ENCODE measurements around the gene PPP3R1. TPM values are rescaled to one million over a fixed set of nuclear protein-coding genes. Genes with fewer than 3 reads are reported as not detected.

The PPP3R1 gene
- total RNA-seq, 2 experiments from 2014 or later = 72.7 to 73.7 TPM

GRCh38 chr2:68172521-68172920, 79.8 kb downstream of the PPP3R1 start:
- CTCF ChIA-PET = interaction anchor here (0.8 to 2.9 kb wide), 3 partner anchors 11 to 51 kb away, joined by 3 to 14 read pairs (median 4); no protein-coding TSS in a partner anchor
- POLR2A ChIA-PET = interaction anchor here (4.1 kb wide), 1 partner anchor 15 kb away, joined by 10 read pairs; the partner anchor contains the start of gene PNO1
- intact Hi-C loops (cut with micrococcal nuclease) = no loop called here

GRCh38 chr2:68171684-68172083, 80.6 kb downstream of the PPP3R1 start:
- no peak for DNase-seq
- ChIA-PET POLR2A (interaction anchor here (4.1 kb wide), 1 partner anchor 14 kb away, joined by 10 read pairs; the partner anchor contains the start of gene PNO1), CTCF (interaction anchor here (2.9 kb wide), 1 partner anchor 14 kb away, joined by 14 read pairs; no protein-coding TSS in a partner anchor)
- Mint-ChIP-seq H3K4me3 (no peak overlapping the region), H3K9me3 (no peaks in the 10 kb centered on the region), H3K27me3 (no peaks in the 10 kb centered on the region), H3K36me3 (ENCODE audit: low read depth) (peaks cover 33% of the 10 kb centered on the region), H3K27ac (no peak overlapping the region), H3K4me1 (ENCODE audit: low read depth) (peaks cover 8% of the 10 kb centered on the region)
- TF ChIP-seq CTCF (IDR thresholded peaks at IDR 0.05) = no peak
- no peak for ATAC-seq
- intact Hi-C loops (cut with micrococcal nuclease) = no loop called here

More at GRCh38 chr2:68172521-68172920, 79.8 kb downstream of the PPP3R1 start:
- no peak for TF ChIP-seq CTCF (IDR thresholded peaks at IDR 0.05)
- Mint-ChIP-seq H3K4me3 (no peak overlapping the region), H3K9me3 (no peaks in the 10 kb centered on the region), H3K27me3 (no peaks in the 10 kb centered on the region), H3K27ac (no peak overlapping the region), H3K4me1 (ENCODE audit: low read depth) (peaks cover 8% of the 10 kb centered on the region), H3K36me3 (ENCODE audit: low read depth) (peaks cover 26% of the 10 kb centered on the region)
- no peak for DNase-seq
- ATAC-seq = no peak

- peaks cover 8% of the 10 kb centered on the region for H3K4me1 Mint-ChIP-seq (ENCODE audit: low read depth)
- no peak for DNase-seq
- intact Hi-C loops (cut with micrococcal nuclease) = no loop called here
- no peak overlapping the region for H3K4me3 Mint-ChIP-seq
- no peak for ATAC-seq
- ChIA-PET POLR2A (interaction anchor here (0.7 to 4.1 kb wide), 2 partner anchors 14 to 15 kb away, joined by 4 to 10 read pairs; partner anchors contain the start of gene PNO1), CTCF (interaction anchor here (1.2 to 5.3 kb wide), 2 partner anchors 9 to 15 kb away, joined by 3 to 34 read pairs; no protein-coding TSS in a partner anchor)
- TF ChIP-seq CTCF (IDR thresholded peaks at IDR 0.05) = no peak
- peaks cover 37% of the 10 kb centered on the region for H3K36me3 Mint-ChIP-seq (ENCODE audit: low read depth)
- no peaks in the 10 kb centered on the region for H3K9me3 Mint-ChIP-seq
- H3K27me3 Mint-ChIP-seq = no peaks in the 10 kb centered on the region
- no peak overlapping the region for H3K27ac Mint-ChIP-seq
These were observed 81.2 kb downstream of the PPP3R1 start for GRCh38 chr2:68171146-68171545.

GRCh38 chr2:68169308-68169707, 83.0 kb downstream of the PPP3R1 start:
- Mint-ChIP-seq H3K27ac (no peak overlapping the region), H3K9me3 (no peaks in the 10 kb centered on the region), H3K27me3 (no peaks in the 10 kb centered on the region), H3K36me3 (ENCODE audit: low read depth) (peaks cover 34% of the 10 kb centered on the region), H3K4me3 (no peak overlapping the region), H3K4me1 (ENCODE audit: low read depth) (peaks cover 11% of the 10 kb centered on the region)
- TF ChIP-seq CTCF (IDR thresholded peaks at IDR 0.05) = no peak
- ChIA-PET CTCF (interaction anchor here (0.8 to 5.3 kb wide), 8 partner anchors 12 to 151 kb away, joined by 3 to 34 read pairs (median 6); partner anchors contain the start of gene PNO1), POLR2A (interaction anchor here (0.9 to 4.1 kb wide), 3 partner anchors 12 to 84 kb away, joined by 3 to 10 read pairs (median 3); partner anchors contain the start of gene PNO1)
- DNase-seq = no peak
- no peak for ATAC-seq
- intact Hi-C loops (cut with micrococcal nuclease) = no loop called here

GRCh38 chr2:68167186-68167585, 85.1 kb downstream of the PPP3R1 start:
- no peak for TF ChIP-seq CTCF (IDR thresholded peaks at IDR 0.05)
- POLR2A ChIA-PET = interaction anchor here (1.5 to 2.3 kb wide), 2 partner anchors 10 to 13 kb away, joined by 4 to 15 read pairs; partner anchors contain the start of gene PNO1
- Mint-ChIP-seq H3K36me3 (ENCODE audit: low read depth) (peaks cover 38% of the 10 kb centered on the region), H3K27ac (no peak overlapping the region), H3K9me3 (no peaks in the 10 kb centered on the region), H3K27me3 (no peaks in the 10 kb centered on the region), H3K4me3 (no peak overlapping the region), H3K4me1 (ENCODE audit: low read depth) (peaks cover 8% of the 10 kb centered on the region)
- intact Hi-C loops (cut with micrococcal nuclease) = no loop called here
- DNase-seq (no peak), ATAC-seq (no peak)
- CTCF ChIA-PET = interaction anchor here (1.0 to 5.3 kb wide), 7 partner anchors 10 to 115 kb away, joined by 3 to 34 read pairs (median 7); partner anchors contain the start of gene PNO1
